ENCODE measurements around the gene ZBTB45.
A peak's percentile ranks its signal among the peaks of the same experiment; 100 is the strongest.

ZBTB45 gene

GRCh38 chr19:58538257-58539168 lies 18.9 kb upstream of the ZBTB45 start:
- DNase-seq, result peak in 1 of 2 experiments; percentile 37

GRCh38 chr19:58536852-58537798 lies 17.5 kb upstream of the ZBTB45 start:
- no peak for DNase-seq

GRCh38 chr19:58535857-58536256 lies 16.2 kb upstream of the ZBTB45 start:
- DNase-seq, result no peak

- peak; percentile 73 to 87 for DNase-seq
These were observed 11.6 kb upstream of the ZBTB45 start for GRCh38 chr19:58531034-58531840.

GRCh38 chr19:58529405-58529804 lies 9.8 kb upstream of the ZBTB45 start:
- no peak for DNase-seq

- DNase-seq, result no peak
These were observed 3.1 kb upstream of the ZBTB45 start for GRCh38 chr19:58522709-58523108.

GRCh38 chr19:58521651-58522050 lies 2.0 kb upstream of the ZBTB45 start:
- DNase-seq, result no peak

- DNase-seq, result no peak
These were observed 618 bp upstream of the ZBTB45 start for GRCh38 chr19:58520257-58520599.

GRCh38 chr19:58519087-58519354 lies 589 bp downstream of the ZBTB45 start:
- DNase-seq, result peak; percentile 64 to 85

GRCh38 chr19:58518256-58519086 lies 1.1 kb downstream of the ZBTB45 start:
- no peak for DNase-seq

- DNase-seq, result no peak
These were observed 2.4 kb downstream of the ZBTB45 start for GRCh38 chr19:58516964-58517833.

- DNase-seq, result no peak
These were observed 3.3 kb downstream of the ZBTB45 start for GRCh38 chr19:58516246-58516836.

- DNase-seq, result no peak
These were observed 4.4 kb downstream of the ZBTB45 start for GRCh38 chr19:58515259-58515658.

GRCh38 chr19:58514564-58515022 lies 5.0 kb downstream of the ZBTB45 start:
- DNase-seq, result no peak

- peak; percentile 72 to 95 for DNase-seq
These were observed 5.7 kb downstream of the ZBTB45 start for GRCh38 chr19:58513694-58514563.

- no peak for DNase-seq
These were observed 6.4 kb downstream of the ZBTB45 start for GRCh38 chr19:58513213-58513693.

GRCh38 chr19:58511353-58512208 lies 8.0 kb downstream of the ZBTB45 start, which contains the start of gene SLC27A5:
TSS of gene SLC27A5 (minus strand) at chr19:58511992. CDS start at chr19:58511955, 37 bp downstream.
- no peak for DNase-seq
